HepG2 (cell line): ENCODE data around the gene PCYOX1L. TPM values are rescaled to one million over a fixed set of nuclear protein-coding genes. Genes with fewer than 3 reads are reported as not detected.
A peak's percentile ranks its signal among the peaks of the same experiment; 100 is the strongest.

ENCODE experiments used
- ATAC-seq: fragments of 200-7000 bp; cut with Tn5 transposase; 3 replicates; pipeline ENCODE4 v1.9.1; 2020; ENCODE audit warnings: mild to moderate bottlenecking, moderate library complexity
- BruUV-seq: library from RNA; stranded (reverse); fragments of 400-500 nt; replicated peaks from 2 replicates; lab custom pipeline; 2021; lab: Mats Ljungman, UMichigan
- CTCF ChIA-PET: fragments of 300-600 bp; formaldehyde crosslinking; extraction: SDS; loops from one replicate; lab custom pipeline; 2021; ENCODE audit warnings: low total read pairs, inconsistent platforms, low intra/inter-chr PET ratio; lab: Yijun Ruan, JAX
- POLR2A ChIA-PET: fragments of 350-600 bp; sonication (Branson Sonifier 250); formaldehyde crosslinking; loops from one replicate; lab custom pipeline; 2020; ENCODE audit warnings: antibody characterized with exemption, inconsistent platforms; lab: Yijun Ruan, JAX
- DNase-seq: peaks from one replicate; pipeline ENCODE4 v3.0.0-alpha.2; 2015; ENCODE audit warnings: low spot score
- FAIRE-seq: peaks from 3 replicates; lab custom pipeline; 2011; peaks lifted over from hg19 to GRCh38; lab: Jason Lieb, UNC
- H2AFZ ChIP-seq: one replicate; pipeline ENCODE4 v1.6.1; 2011; ENCODE audit warnings: low read length, inconsistent platforms
- H3K27ac ChIP-seq: fragments of 300-600 bp; 3 replicates; pipeline ENCODE4 v1.8.0; 2011; ENCODE audit warnings: mixed run types, mild to moderate bottlenecking, mixed read lengths, low read length, inconsistent platforms; ENCODE audit not compliant: insufficient read depth; ENCODE audit errors: extremely low read length
- H3K27me3 ChIP-seq, 2 experiments: fragments of 200-600 bp in 1 of 2; 2 replicates in 1 of 2; 3 replicates in 1 of 2; pipeline versions ENCODE4 v1.6.0 to v1.8.0; 2011; ENCODE audit warnings: low read length in 2 of 2, mild to moderate bottlenecking in 2 of 2, moderate library complexity in 2 of 2, inconsistent platforms in 1 of 2; ENCODE audit not compliant: insufficient read depth in 2 of 2, control insufficient read depth in 1 of 2
- H3K36me3 ChIP-seq, 2 experiments: fragments of 200-600 bp in 1 of 2; replicated peaks in 1 of 2; 2 replicates in 1 of 2; 3 replicates in 1 of 2; pipeline versions ENCODE4 v1.5.1 to v1.8.0; 2011; ENCODE audit warnings: low read length in 2 of 2, inconsistent platforms in 1 of 2; ENCODE audit not compliant: insufficient read depth in 2 of 2, control insufficient read depth in 1 of 2
- H3K4me1 ChIP-seq: 2 replicates; pipeline ENCODE4 v1.5.1; 2012; ENCODE audit warnings: low read length, inconsistent platforms; ENCODE audit not compliant: insufficient read depth
- H3K4me2 ChIP-seq: 2 replicates; pipeline ENCODE4 v1.6.0; 2011; ENCODE audit warnings: low read depth, low read length, inconsistent platforms
- H3K4me3 ChIP-seq, 3 experiments: fragments of 200-600 bp in 1 of 3; sonication (generic), shearing (Covaris generic) in 1 of 3; replicated peaks in 1 of 3; 2 replicates each; pipeline ENCODE4 v1.5.1; 2011 to 2016; ENCODE audit warnings: low read length in 3 of 3, inconsistent platforms in 2 of 3, low read depth in 2 of 3, mild to moderate bottlenecking in 2 of 3, control low read depth in 1 of 3, mixed read lengths in 1 of 3; ENCODE audit not compliant: insufficient read depth in 1 of 3
- H3K79me2 ChIP-seq: one replicate; pipeline ENCODE4 v1.6.1; 2011; ENCODE audit warnings: low read length, inconsistent platforms; ENCODE audit not compliant: insufficient read depth
- H3K9ac ChIP-seq: 2 replicates; pipeline ENCODE4 v1.6.0; 2011; ENCODE audit warnings: mild to moderate bottlenecking, low read depth, low read length, inconsistent platforms; ENCODE audit not compliant: insufficient read depth
- H3K9me3 ChIP-seq: 2 replicates; pipeline ENCODE4 v1.5.1; 2012; ENCODE audit warnings: mild to moderate bottlenecking, low read length
- H4K20me1 ChIP-seq: 2 replicates; pipeline ENCODE4 v1.6.0; 2011; ENCODE audit warnings: inconsistent platforms, mild to moderate bottlenecking, low read length, moderate library complexity; ENCODE audit not compliant: insufficient read depth
- ETS1 ChIP-seq: sonication (generic); formaldehyde crosslinking; IDR thresholded peaks from 2 replicates; pipeline ENCODE4 v1.4.0; 2020; ENCODE audit warnings: missing genetic modification reagents
- KDM3A ChIP-seq: IDR thresholded peaks from 2 replicates; pipeline ENCODE4 v1.6.1; 2018; ENCODE audit warnings: low read depth, missing compliant biosample characterization
- KLF11 ChIP-seq: IDR thresholded peaks from 2 replicates; pipeline ENCODE4 v1.6.1; 2016; ENCODE audit warnings: missing compliant biosample characterization
- MATR3 ChIP-seq: sonication (generic); formaldehyde crosslinking; IDR thresholded peaks from 2 replicates; pipeline ENCODE4 v1.4.0; 2020; ENCODE audit warnings: missing genetic modification reagents
- MXI1 ChIP-seq: IDR thresholded peaks from 3 replicates; pipeline ENCODE4 v1.6.1; 2012; ENCODE audit warnings: low read depth, low read length, inconsistent platforms, borderline replicate concordance
- NFYB ChIP-seq: sonication (generic); formaldehyde crosslinking; IDR thresholded peaks from 2 replicates; pipeline ENCODE4 v1.4.0; 2020; ENCODE audit warnings: missing genetic modification reagents
- PAF1 ChIP-seq: IDR thresholded peaks from 2 replicates; pipeline ENCODE4 v1.6.1; 2016; ENCODE audit warnings: missing genetic modification reagents, missing compliant biosample characterization
- PATZ1 ChIP-seq: sonication (generic); formaldehyde crosslinking; IDR thresholded peaks from 2 replicates; pipeline ENCODE4 v1.4.0; 2020; ENCODE audit warnings: missing genetic modification reagents
- PITX1 ChIP-seq: sonication (generic); formaldehyde crosslinking; IDR thresholded peaks from 2 replicates; pipeline ENCODE4 v1.5.1; 2020; ENCODE audit warnings: mild to moderate bottlenecking, missing genetic modification reagents
- SOX6 ChIP-seq, 2 experiments: fragments of 450-650 bp in 1 of 2; sonication (generic) in 1 of 2; formaldehyde crosslinking in 1 of 2; IDR thresholded peaks; 2 replicates each; pipeline versions ENCODE4 v1.4.0 to v1.6.1; 2017 to 2020; ENCODE audit warnings: antibody characterized with exemption in 1 of 2, mild to moderate bottlenecking in 1 of 2, missing genetic modification reagents in 1 of 2
- TP53 ChIP-seq: sonication (generic); formaldehyde crosslinking; conservative IDR thresholded peaks from 2 replicates; pipeline ENCODE4 v1.4.0; 2020; ENCODE audit warnings: missing genetic modification reagents
- ZFAT ChIP-seq: sonication (generic); formaldehyde crosslinking; conservative IDR thresholded peaks from 2 replicates; pipeline ENCODE4 v1.8.1; 2023; ENCODE audit warnings: missing genetic modification reagents, inconsistent platforms
- ZFYVE20 ChIP-seq: sonication (generic); formaldehyde crosslinking; IDR thresholded peaks from 2 replicates; pipeline ENCODE4 v1.8.0; 2023; ENCODE audit warnings: low read depth, mild to moderate bottlenecking, moderate library complexity, missing genetic modification reagents, borderline replicate concordance
- ZNF282 ChIP-seq: fragments of 450-650 bp; IDR thresholded peaks from 2 replicates; pipeline ENCODE4 v1.6.1; 2018; ENCODE audit not compliant: partially characterized antibody
- ZNF501 ChIP-seq: sonication (generic); formaldehyde crosslinking; IDR thresholded peaks from 2 replicates; pipeline ENCODE4 v1.5.1; 2020; ENCODE audit warnings: mild to moderate bottlenecking, moderate library complexity, missing genetic modification reagents
- ZNF609 ChIP-seq: sonication (generic); formaldehyde crosslinking; IDR thresholded peaks from 2 replicates; pipeline ENCODE4 v1.4.0; 2020; ENCODE audit warnings: mild to moderate bottlenecking, missing genetic modification reagents, borderline replicate concordance
- ZNF703 ChIP-seq: sonication (generic); formaldehyde crosslinking; IDR thresholded peaks from 2 replicates; pipeline ENCODE4 v1.5.1; 2020; ENCODE audit warnings: missing genetic modification reagents, mild to moderate bottlenecking, moderate library complexity, borderline replicate concordance
- WGBS: methylation state at CpG from one replicate; pipeline ENCODE4 v1.1.6; 2017; ENCODE audit warnings: low lambda C conversion rate; 5-methylcytosine and 5-hydroxymethylcytosine counted together
- in situ Hi-C: cut with HindIII; loops from 2 replicates; pipeline ENCODE4 v1.10.0; 2017; ENCODE audit warnings: low pct_unique_long_range_greater_than_20kb; ENCODE audit not compliant: extremely low pct_ligation_motif_present
- intact Hi-C: fragments of 100-400 bp; cut with micrococcal nuclease; formaldehyde crosslinking; loops from one replicate; pipeline ENCODE4 v1.10.0; 2022; ENCODE audit not compliant: unreplicated experiment
- polyA plus RNA-seq, 8 experiments: library from polyadenylated mRNA; depleted of rRNA in 3 of 8; stranded (reverse) in 7 of 8; unstranded in 1 of 8; fragments of >200 nt; fragmentation: Illumina TruSeq in 4 of 8; extraction: Trizol in 4 of 8; gene quantifications; 2 replicates each; pipeline versions ENCODE4 v1.2.1 to v1.2.3, GENCODE V29; 2011 to 2016; ENCODE audit warnings: low read depth in 4 of 8, missing spikeins in 1 of 8, mixed read lengths in 1 of 8; ENCODE audit not compliant: insufficient read depth in 1 of 8
- total RNA-seq, 5 experiments: library from RNA; depleted of rRNA; stranded (reverse); fragments of >200 nt; fragmentation: Illumina TruSeq; extraction: Trizol; gene quantifications; 2 replicates each; pipeline ENCODE4 v1.2.3, GENCODE V29; 2016; ENCODE audit warnings: low read depth in 1 of 5

The PCYOX1L gene
- total and polyA plus RNA-seq, 2 of the 13 experiments (the other 11 are each of a cell fraction or from before 2014, with no cell fraction given) = 1.00 to 3.7 TPM

- TF ChIP-seq ZNF609 (CRISPR knock-in tag) (no peak), PITX1 (no peak), PAF1 (CRISPR knock-in tag) (no peak)
These were observed 1.5 kb upstream of the PCYOX1L start (continued) for GRCh38 chr5:149356391-149356790.

DNA sequence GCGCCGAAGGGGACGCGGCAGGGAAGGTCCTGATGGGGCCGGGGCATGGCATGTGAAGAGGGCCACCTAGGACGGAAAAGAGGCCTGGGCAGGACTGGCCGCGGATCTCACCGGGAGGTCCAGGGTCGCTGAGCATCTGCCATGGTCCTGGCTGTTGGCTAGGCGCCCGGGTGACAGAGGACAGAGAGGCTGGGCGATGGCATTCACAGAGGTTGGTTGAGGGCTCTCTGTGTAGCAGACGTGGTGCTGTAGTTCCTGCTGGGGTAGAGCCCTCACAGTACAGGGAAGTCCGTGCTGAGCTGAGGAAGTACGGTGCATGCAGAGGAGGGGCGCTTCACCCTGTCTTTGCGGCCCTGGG, 427 bp downstream of the PCYOX1L start:
- Histone ChIP-seq H3K36me3 (peaks cover 3 to 5% of the 10 kb centered on the region in 2 experiments; a peak in 2 of 5 replicates), H3K27me3 (no peaks in the 10 kb centered on the region), H4K20me1 (no peaks in the 10 kb centered on the region), H3K9ac (peak overlapping the region; percentile 44; the same call in 1 of the 2 replicates), H2AFZ (no peak overlapping the region), H3K4me2 (peak overlapping the region; percentile 94), H3K9me3 (no peaks in the 10 kb centered on the region), H3K4me1 (peaks cover 26% of the 10 kb centered on the region), H3K27ac (no peak overlapping the region), H3K4me3 (peak overlapping the region; percentile 60 to 79 (median 63)), H3K79me2 (no peaks in the 10 kb centered on the region)
- in situ Hi-C loops = no loop called here
- DNase-seq = no peak
- intact Hi-C loops = no loop called here
- 3% methylated on average over 9 of the region's 18 CpGs for whole genome bisulfite sequencing
- ChIA-PET POLR2A (interaction anchor here (1.1 to 3.8 kb wide), 6 partner anchors 9 to 193 kb away, joined by 3 to 32 read pairs (median 9); partner anchors contain the start of genes CSNK1A1 and GRPEL2), CTCF (no interaction called here)
- no peak for FAIRE-seq
- peak; percentile 39 for ATAC-seq
- no TSS peak for BruUV-seq
- TF ChIP-seq SOX6 (IDR thresholded peaks at IDR 0.05) (no peak), SOX6 (CRISPR knock-in tag; IDR thresholded peaks at IDR 0.05) (no peak), ZFAT (CRISPR knock-in tag) (no peak), MATR3 (CRISPR knock-in tag) (no peak), PATZ1 (CRISPR knock-in tag) (no peak), KDM3A (no peak), TP53 (no peak), ZNF703 (CRISPR knock-in tag) (no peak), ZFYVE20 (CRISPR knock-in tag) (no peak), ZNF282 (no peak), ZNF501 (CRISPR knock-in tag) (no peak), KLF11 (no peak), NFYB (CRISPR knock-in tag) (no peak), MXI1 (no peak), ETS1 (CRISPR knock-in tag) (no peak)
